ENCODE data around the gene DEDD. TPM values are rescaled to one million over a fixed set of nuclear protein-coding genes. Genes with fewer than 3 reads are reported as not detected.

The DEDD gene
- total and polyA plus RNA-seq, 2 of the 4 experiments (the other 2 are of a cell fraction): 40.2 to 47.9 TPM

DNA sequence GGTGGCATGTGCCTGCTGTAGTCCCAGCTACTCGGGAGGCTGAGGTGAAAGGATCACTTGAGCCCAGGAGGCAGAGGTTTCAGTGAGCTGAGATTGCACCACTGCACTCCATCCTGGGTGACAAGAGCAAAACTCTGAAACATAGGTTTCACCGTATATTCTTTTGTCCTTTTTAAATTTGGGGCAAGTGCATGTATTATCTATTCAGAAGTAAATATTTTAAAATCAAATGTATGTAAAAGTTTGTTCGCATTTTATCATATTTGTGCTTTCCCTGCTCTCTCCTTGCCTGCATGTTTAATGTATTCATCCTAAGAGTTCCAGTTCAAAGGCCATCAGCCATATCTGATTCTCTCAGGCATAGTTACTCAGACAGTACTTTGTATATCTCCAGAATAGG is 13.4 kb upstream of the DEDD start:
- H2AK9ac ChIP-seq (replicated peaks; ENCODE audit: low read depth, low read length, poor library complexity): no peak overlapping the region
- dilution Hi-C loops (cut with HindIII; ENCODE audit: low sequenced_read_pairs, unreplicated experiment) (no loop called here), intact Hi-C loops (cut with micrococcal nuclease) (no loop called here), in situ Hi-C loops (cut with MboI; ENCODE audit: low sequenced_read_pairs) (no loop called here)
- TF ChIP-seq POLR2A (IDR thresholded peaks at IDR 0.05; ENCODE audit: low read depth, low read length) (no peak), RAD21 (IDR thresholded peaks at IDR 0.05; ENCODE audit: low read length) (no peak), MAZ (IDR thresholded peaks at IDR 0.05; ENCODE audit: borderline replicate concordance, low read depth, low read length) (no peak), CHD1 (IDR thresholded peaks at IDR 0.05; ENCODE audit: low read depth, low read length) (no peak), RCOR1 (IDR thresholded peaks at IDR 0.05; ENCODE audit: insufficient replicate concordance, low read length) (no peak), MAFK (IDR thresholded peaks at IDR 0.05; ENCODE audit: low read depth, low read length) (no peak), SMC3 (IDR thresholded peaks at IDR 0.05; ENCODE audit: low read depth, low read length) (no peak)
- TF ChIP-seq, protein P1, sequence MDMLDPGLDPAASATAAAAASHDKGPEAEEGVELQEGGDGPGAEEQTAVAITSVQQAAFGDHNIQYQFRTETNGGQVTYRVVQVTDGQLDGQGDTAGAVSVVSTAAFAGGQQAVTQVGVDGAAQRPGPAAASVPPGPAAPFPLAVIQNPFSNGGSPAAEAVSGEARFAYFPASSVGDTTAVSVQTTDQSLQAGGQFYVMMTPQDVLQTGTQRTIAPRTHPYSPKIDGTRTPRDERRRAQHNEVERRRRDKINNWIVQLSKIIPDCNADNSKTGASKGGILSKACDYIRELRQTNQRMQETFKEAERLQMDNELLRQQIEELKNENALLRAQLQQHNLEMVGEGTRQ (IDR thresholded peaks at IDR 0.05; ENCODE audit: low read depth, low read length): no peak
- BruUV-seq (replicated peaks): no TSS peak
- no peak overlapping the region for H2BK120ac ChIP-seq (ENCODE audit: low read depth, low read length)
- no peak for DNase-seq
- no peak overlapping the region for H3K4me2 ChIP-seq (ENCODE audit: low read depth, low read length)
- no peak overlapping the region for H2BK15ac ChIP-seq (ENCODE audit: low read depth, low read length)
- CTCF ChIA-PET: no interaction called here
- H4K5ac ChIP-seq (ENCODE audit: low read depth, low read length): no peak overlapping the region
- ATAC-seq (ENCODE audit: low read depth): no peak
- H3K36me3 ChIP-seq (ENCODE audit: control insufficient read depth, insufficient read depth, low read length): no peaks in the 10 kb centered on the region
- H2AK5ac ChIP-seq (ENCODE audit: low read depth, low read length): no peak overlapping the region
- no peak overlapping the region for H3K9ac ChIP-seq (ENCODE audit: low read depth, low read length)
- no peak overlapping the region for H2AFZ ChIP-seq (replicated peaks; ENCODE audit: low read length, poor library complexity)
- H3K9me3 ChIP-seq (ENCODE audit: control insufficient read depth, insufficient read depth, low read length): no peaks in the 10 kb centered on the region
- no peak overlapping the region for H3K4ac ChIP-seq (ENCODE audit: low read depth, low read length)
- H3K4me3 ChIP-seq (ENCODE audit: insufficient read depth, low read depth, low read length): no peak overlapping the region
- no peak overlapping the region for H4K8ac ChIP-seq (ENCODE audit: low read depth in 2 of 2, low read length in 2 of 2)
- H2BK5ac ChIP-seq (ENCODE audit: low read depth, low read length, poor library complexity, severe bottlenecking): no peak overlapping the region
- no peak overlapping the region for H3K27ac ChIP-seq (ENCODE audit: insufficient read depth, low read length)
- no peak overlapping the region for H3K56ac ChIP-seq (ENCODE audit: extremely low read depth, insufficient read depth, low read length)
- no peaks in the 10 kb centered on the region for H4K20me1 ChIP-seq (ENCODE audit: insufficient read depth, low read length)
- no peak overlapping the region for H3K14ac ChIP-seq (replicated peaks; ENCODE audit: low read depth, low read length)
- H4K91ac ChIP-seq (ENCODE audit: insufficient read depth, low read depth, low read length): no peak overlapping the region
- no peaks in the 10 kb centered on the region for H3K9me1 ChIP-seq (ENCODE audit: insufficient read depth, low read length)
- no peak overlapping the region for H2BK20ac ChIP-seq (ENCODE audit: low read depth, low read length)
- H3K18ac ChIP-seq (ENCODE audit: low read depth, low read length): no peak overlapping the region
- 100% methylated on average over 2 of the region's 3 CpGs; no CpG with 5 or more reads in 1 of the 2 experiments for WGBS, 2 experiments (ENCODE audit: extremely low coverage in 2 of 2, insufficient read length in 1 of 2)
- H3K79me1 ChIP-seq (ENCODE audit: low read depth in 1 of 2, low read length in 2 of 2): no peaks in the 10 kb centered on the region
- H3K23ac ChIP-seq (ENCODE audit: low read depth, low read length): no peak overlapping the region
- POLR2A ChIA-PET (ENCODE audit: unreplicated experiment): no interaction called here
- H3K4me1 ChIP-seq (ENCODE audit: control insufficient read depth, insufficient read depth, low read length): no peaks in the 10 kb centered on the region
- H3K27me3 ChIP-seq (ENCODE audit: control insufficient read depth, insufficient read depth, low read length): no peaks in the 10 kb centered on the region
